Liver (tissue), 3 donors: Measurements from ENCODE around the gene ERH.

Experiments
- EGR1 ChIP-seq, 2 donors: IDR thresholded peaks; 2 replicates each; pipeline ENCODE4 v1.6.1; 2016 to 2018; ENCODE audit warnings: antibody characterized with exemption in 2 of 2, low read depth in 2 of 2
- GABPA ChIP-seq, 2 donors: IDR thresholded peaks in 1 of 2; conservative IDR thresholded peaks in 1 of 2; 2 replicates each; pipeline ENCODE4 v1.6.1; 2016; ENCODE audit warnings: antibody characterized with exemption in 2 of 2, mild to moderate bottlenecking in 1 of 2, moderate library complexity in 1 of 2
- JUND ChIP-seq, 2 donors: IDR thresholded peaks; 2 replicates each; pipeline ENCODE4 v1.6.1; 2016; ENCODE audit warnings: antibody characterized with exemption in 2 of 2
- SP1 ChIP-seq: IDR thresholded peaks from 2 replicates; pipeline ENCODE4 v1.6.1; 2018; ENCODE audit warnings: antibody characterized with exemption, mild to moderate bottlenecking
- YY1 ChIP-seq: IDR thresholded peaks from 2 replicates; pipeline ENCODE4 v1.6.1; 2016; ENCODE audit warnings: antibody characterized with exemption, mild to moderate bottlenecking
- TF ChIP-seq, protein P1 (sequence below): fragments of 150-350 bp; IDR thresholded peaks from 2 replicates; pipeline ENCODE4 v1.5.1; 2017; ENCODE audit warnings: improper control_type of control experiment, low read depth, low read length; ENCODE audit not compliant: missing input control
- TF ChIP-seq, protein P2 (sequence below): IDR thresholded peaks from 2 replicates; pipeline ENCODE4 v1.6.1; 2016; ENCODE audit warnings: antibody characterized with exemption
- TF ChIP-seq, protein P3 (sequence below): IDR thresholded peaks from 2 replicates; pipeline ENCODE4 v1.6.1; 2016; ENCODE audit warnings: antibody characterized with exemption, mild to moderate bottlenecking
- donor health status: healthy.
- donor health status: healthy.

DNA sequence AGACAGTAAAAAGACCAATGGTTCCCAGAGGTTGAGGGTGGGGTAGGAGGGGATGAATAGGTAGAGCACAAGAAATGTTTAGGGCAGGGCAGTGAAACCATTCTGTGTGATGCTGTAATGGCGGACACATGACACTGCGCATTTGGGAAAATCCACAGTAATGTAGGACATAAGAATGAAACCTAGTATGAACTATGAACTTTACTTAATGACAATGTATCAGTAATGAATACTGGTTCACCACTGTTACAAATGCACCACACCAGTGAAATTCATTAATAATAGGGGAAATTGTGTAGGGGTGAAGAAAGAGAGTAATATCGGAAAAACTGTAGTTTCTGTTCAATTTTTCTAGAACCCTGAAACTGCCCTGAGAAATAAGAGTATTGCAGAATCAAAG is 5.6 kb downstream of the ERH start:
- TF ChIP-seq YY1 (no peak), GABPA (IDR thresholded peaks at IDR 0.05 in 1 of 2, conservative IDR thresholded peaks at IDR 0.05 in 1 of 2) (no peak), JUND (IDR thresholded peaks at IDR 0.05) (no peak), SP1 (no peak), EGR1 (IDR thresholded peaks at IDR 0.05; ENCODE audit: low read depth in 2 of 2) (no peak)
- TF ChIP-seq, protein P1, sequence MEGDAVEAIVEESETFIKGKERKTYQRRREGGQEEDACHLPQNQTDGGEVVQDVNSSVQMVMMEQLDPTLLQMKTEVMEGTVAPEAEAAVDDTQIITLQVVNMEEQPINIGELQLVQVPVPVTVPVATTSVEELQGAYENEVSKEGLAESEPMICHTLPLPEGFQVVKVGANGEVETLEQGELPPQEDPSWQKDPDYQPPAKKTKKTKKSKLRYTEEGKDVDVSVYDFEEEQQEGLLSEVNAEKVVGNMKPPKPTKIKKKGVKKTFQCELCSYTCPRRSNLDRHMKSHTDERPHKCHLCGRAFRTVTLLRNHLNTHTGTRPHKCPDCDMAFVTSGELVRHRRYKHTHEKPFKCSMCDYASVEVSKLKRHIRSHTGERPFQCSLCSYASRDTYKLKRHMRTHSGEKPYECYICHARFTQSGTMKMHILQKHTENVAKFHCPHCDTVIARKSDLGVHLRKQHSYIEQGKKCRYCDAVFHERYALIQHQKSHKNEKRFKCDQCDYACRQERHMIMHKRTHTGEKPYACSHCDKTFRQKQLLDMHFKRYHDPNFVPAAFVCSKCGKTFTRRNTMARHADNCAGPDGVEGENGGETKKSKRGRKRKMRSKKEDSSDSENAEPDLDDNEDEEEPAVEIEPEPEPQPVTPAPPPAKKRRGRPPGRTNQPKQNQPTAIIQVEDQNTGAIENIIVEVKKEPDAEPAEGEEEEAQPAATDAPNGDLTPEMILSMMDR = no peak
- TF ChIP-seq, protein P2, sequence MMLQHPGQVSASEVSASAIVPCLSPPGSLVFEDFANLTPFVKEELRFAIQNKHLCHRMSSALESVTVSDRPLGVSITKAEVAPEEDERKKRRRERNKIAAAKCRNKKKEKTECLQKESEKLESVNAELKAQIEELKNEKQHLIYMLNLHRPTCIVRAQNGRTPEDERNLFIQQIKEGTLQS = no peak
- TF ChIP-seq, protein P3, sequence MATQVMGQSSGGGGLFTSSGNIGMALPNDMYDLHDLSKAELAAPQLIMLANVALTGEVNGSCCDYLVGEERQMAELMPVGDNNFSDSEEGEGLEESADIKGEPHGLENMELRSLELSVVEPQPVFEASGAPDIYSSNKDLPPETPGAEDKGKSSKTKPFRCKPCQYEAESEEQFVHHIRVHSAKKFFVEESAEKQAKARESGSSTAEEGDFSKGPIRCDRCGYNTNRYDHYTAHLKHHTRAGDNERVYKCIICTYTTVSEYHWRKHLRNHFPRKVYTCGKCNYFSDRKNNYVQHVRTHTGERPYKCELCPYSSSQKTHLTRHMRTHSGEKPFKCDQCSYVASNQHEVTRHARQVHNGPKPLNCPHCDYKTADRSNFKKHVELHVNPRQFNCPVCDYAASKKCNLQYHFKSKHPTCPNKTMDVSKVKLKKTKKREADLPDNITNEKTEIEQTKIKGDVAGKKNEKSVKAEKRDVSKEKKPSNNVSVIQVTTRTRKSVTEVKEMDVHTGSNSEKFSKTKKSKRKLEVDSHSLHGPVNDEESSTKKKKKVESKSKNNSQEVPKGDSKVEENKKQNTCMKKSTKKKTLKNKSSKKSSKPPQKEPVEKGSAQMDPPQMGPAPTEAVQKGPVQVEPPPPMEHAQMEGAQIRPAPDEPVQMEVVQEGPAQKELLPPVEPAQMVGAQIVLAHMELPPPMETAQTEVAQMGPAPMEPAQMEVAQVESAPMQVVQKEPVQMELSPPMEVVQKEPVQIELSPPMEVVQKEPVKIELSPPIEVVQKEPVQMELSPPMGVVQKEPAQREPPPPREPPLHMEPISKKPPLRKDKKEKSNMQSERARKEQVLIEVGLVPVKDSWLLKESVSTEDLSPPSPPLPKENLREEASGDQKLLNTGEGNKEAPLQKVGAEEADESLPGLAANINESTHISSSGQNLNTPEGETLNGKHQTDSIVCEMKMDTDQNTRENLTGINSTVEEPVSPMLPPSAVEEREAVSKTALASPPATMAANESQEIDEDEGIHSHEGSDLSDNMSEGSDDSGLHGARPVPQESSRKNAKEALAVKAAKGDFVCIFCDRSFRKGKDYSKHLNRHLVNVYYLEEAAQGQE = no peak
